WTC11 (cell line): ENCODE data around the gene LPP. TPM values are rescaled to one million over a fixed set of nuclear protein-coding genes. Genes with fewer than 3 reads are reported as not detected.

Experiments used
- ATAC-seq: fragments of 200-7000 bp; cut with Tn5 transposase; 2 replicates; pipeline ENCODE4 v1.10.0; 2021; ENCODE audit warnings: mild to moderate bottlenecking, moderate library complexity
- CTCF ChIA-PET: fragments of 300-600 bp; sonication (Branson Sonifier 250); formaldehyde crosslinking; loops from one replicate; lab custom pipeline; 2021; ENCODE audit warnings: antibody characterized with exemption; lab: Charles Lee
- POLR2A ChIA-PET: fragments of 350-600 bp; sonication (Branson Sonifier 250); formaldehyde crosslinking; loops from one replicate; lab custom pipeline; 2021; ENCODE audit warnings: antibody characterized with exemption; lab: Charles Lee
- DNase-seq: peaks from one replicate; pipeline ENCODE4 v3.0.0; 2021; ENCODE audit warnings: low spot score
- H3K27ac Mint-ChIP-seq: 2 replicates; pipeline ENCODE4 v1.8.0; 2021; ENCODE audit warnings: mixed read lengths
- H3K27me3 Mint-ChIP-seq: 2 replicates; pipeline ENCODE4 v1.8.0; 2021; ENCODE audit warnings: low read depth, mild to moderate bottlenecking, moderate library complexity, mixed read lengths
- H3K36me3 Mint-ChIP-seq: 2 replicates; pipeline ENCODE4 v1.8.0; 2021; ENCODE audit warnings: mixed read lengths
- H3K4me1 Mint-ChIP-seq: 2 replicates; pipeline ENCODE4 v1.8.0; 2022; ENCODE audit warnings: mixed read lengths
- H3K4me3 Mint-ChIP-seq: 2 replicates; pipeline ENCODE4 v1.8.0; 2021; ENCODE audit warnings: mild to moderate bottlenecking, moderate library complexity, mixed read lengths
- H3K9me3 Mint-ChIP-seq: 2 replicates; pipeline ENCODE4 v1.8.0; 2021; ENCODE audit warnings: mixed read lengths
- CREB1 ChIP-seq: sonication (generic); formaldehyde crosslinking; IDR thresholded peaks from 2 replicates; pipeline ENCODE4 v1.8.0; 2023; ENCODE audit warnings: mild to moderate bottlenecking, missing genetic modification reagents
- CREM ChIP-seq: sonication (generic); formaldehyde crosslinking; IDR thresholded peaks from 2 replicates; pipeline ENCODE4 v1.8.1; 2022; ENCODE audit warnings: mild to moderate bottlenecking, missing genetic modification reagents, moderate library complexity
- ELF4 ChIP-seq: sonication (generic); formaldehyde crosslinking; IDR thresholded peaks from 2 replicates; pipeline ENCODE4 v1.8.1; 2022; ENCODE audit warnings: low read depth, mild to moderate bottlenecking, moderate library complexity, missing genetic modification reagents
- JAZF1 ChIP-seq: fragments of 250-450 bp; sonication (Bioruptor Pico); IDR thresholded peaks from 2 replicates; pipeline ENCODE4 v1.9.0; 2021; ENCODE audit warnings: moderate library complexity, mild to moderate bottlenecking, inconsistent platforms
- NR3C1 ChIP-seq: sonication (generic); formaldehyde crosslinking; conservative IDR thresholded peaks from 2 replicates; pipeline ENCODE4 v1.8.1; 2023; ENCODE audit warnings: low read depth, mild to moderate bottlenecking, missing genetic modification reagents
- SMAD4 ChIP-seq: sonication (generic); formaldehyde crosslinking; IDR thresholded peaks from 2 replicates; pipeline ENCODE4 v1.8.0; 2022; ENCODE audit warnings: mild to moderate bottlenecking, missing genetic modification reagents
- SP1 ChIP-seq: sonication (generic); formaldehyde crosslinking; conservative IDR thresholded peaks from 2 replicates; pipeline ENCODE4 v1.8.1; 2022; ENCODE audit warnings: missing genetic modification reagents
- TCF7 ChIP-seq: sonication (generic); formaldehyde crosslinking; IDR thresholded peaks from 2 replicates; pipeline ENCODE4 v1.8.0; 2022; ENCODE audit warnings: mild to moderate bottlenecking, low read depth, missing genetic modification reagents, moderate library complexity
- ZBTB21 ChIP-seq: sonication (generic); formaldehyde crosslinking; IDR thresholded peaks from 2 replicates; pipeline ENCODE4 v1.8.1; 2023; ENCODE audit warnings: mild to moderate bottlenecking, missing genetic modification reagents, borderline replicate concordance
- ZNF263 ChIP-seq: sonication (generic); formaldehyde crosslinking; IDR thresholded peaks from 2 replicates; pipeline ENCODE4 v1.8.1; 2022; ENCODE audit warnings: low read depth, mild to moderate bottlenecking, moderate library complexity, missing genetic modification reagents
- ZNF317 ChIP-seq: sonication (generic); formaldehyde crosslinking; IDR thresholded peaks from 2 replicates; pipeline ENCODE4 v1.8.1; 2023; ENCODE audit warnings: low read depth, mild to moderate bottlenecking, moderate library complexity, missing genetic modification reagents, borderline replicate concordance
- ZNF423 ChIP-seq: fragments of 250-450 bp; sonication (Bioruptor Pico); IDR thresholded peaks from 2 replicates; pipeline ENCODE4 v2.1.2; 2022; ENCODE audit warnings: mild to moderate bottlenecking, moderate library complexity
- total RNA-seq: library from RNA; stranded (reverse); gene quantifications from 3 replicates; pipeline ENCODE4 v1.2.3, GENCODE V29; 2021
- TF ChIP-seq, protein P1 (sequence below): sonication (generic); formaldehyde crosslinking; IDR thresholded peaks from 2 replicates; pipeline ENCODE4 v1.8.0; 2022; ENCODE audit warnings: mild to moderate bottlenecking, missing genetic modification reagents
- TF ChIP-seq, protein P2 (sequence below): fragments of 250-450 bp; sonication (Bioruptor Pico); IDR thresholded peaks from 2 replicates; pipeline ENCODE4 v1.9.0; 2021; ENCODE audit warnings: moderate library complexity, mild to moderate bottlenecking, inconsistent platforms, borderline replicate concordance
- TF ChIP-seq, protein P3 (sequence below): fragments of 250-450 bp; sonication (Bioruptor Pico); IDR thresholded peaks from 2 replicates; pipeline ENCODE4 v1.9.0; 2021; ENCODE audit warnings: mild to moderate bottlenecking, borderline replicate concordance
- TF ChIP-seq, protein P4 (sequence below): sonication (generic); formaldehyde crosslinking; conservative IDR thresholded peaks from 2 replicates; pipeline ENCODE4 v1.8.1; 2023; ENCODE audit warnings: mild to moderate bottlenecking, low read depth, missing genetic modification reagents, moderate library complexity
- TF ChIP-seq, protein P5 (sequence below): sonication (generic); formaldehyde crosslinking; IDR thresholded peaks from 2 replicates; pipeline ENCODE4 v1.8.1; 2022; ENCODE audit warnings: missing genetic modification reagents, borderline replicate concordance
- TF ChIP-seq, protein P6 (sequence below): sonication (generic); formaldehyde crosslinking; IDR thresholded peaks from 2 replicates; pipeline ENCODE4 v1.8.1; 2022; ENCODE audit warnings: low read depth, missing genetic modification reagents, borderline replicate concordance
- TF ChIP-seq, protein P7 (sequence below): sonication (generic); formaldehyde crosslinking; IDR thresholded peaks from 2 replicates; pipeline ENCODE4 v1.8.1; 2022; ENCODE audit warnings: mild to moderate bottlenecking, moderate library complexity, missing genetic modification reagents
- TF ChIP-seq, protein P8 (sequence below): sonication (generic); formaldehyde crosslinking; IDR thresholded peaks from 2 replicates; pipeline ENCODE4 v1.8.0; 2023; ENCODE audit warnings: missing genetic modification reagents

LPP gene
- total RNA-seq, 1 experiment from 2014 or later = 49.6 TPM

DNA sequence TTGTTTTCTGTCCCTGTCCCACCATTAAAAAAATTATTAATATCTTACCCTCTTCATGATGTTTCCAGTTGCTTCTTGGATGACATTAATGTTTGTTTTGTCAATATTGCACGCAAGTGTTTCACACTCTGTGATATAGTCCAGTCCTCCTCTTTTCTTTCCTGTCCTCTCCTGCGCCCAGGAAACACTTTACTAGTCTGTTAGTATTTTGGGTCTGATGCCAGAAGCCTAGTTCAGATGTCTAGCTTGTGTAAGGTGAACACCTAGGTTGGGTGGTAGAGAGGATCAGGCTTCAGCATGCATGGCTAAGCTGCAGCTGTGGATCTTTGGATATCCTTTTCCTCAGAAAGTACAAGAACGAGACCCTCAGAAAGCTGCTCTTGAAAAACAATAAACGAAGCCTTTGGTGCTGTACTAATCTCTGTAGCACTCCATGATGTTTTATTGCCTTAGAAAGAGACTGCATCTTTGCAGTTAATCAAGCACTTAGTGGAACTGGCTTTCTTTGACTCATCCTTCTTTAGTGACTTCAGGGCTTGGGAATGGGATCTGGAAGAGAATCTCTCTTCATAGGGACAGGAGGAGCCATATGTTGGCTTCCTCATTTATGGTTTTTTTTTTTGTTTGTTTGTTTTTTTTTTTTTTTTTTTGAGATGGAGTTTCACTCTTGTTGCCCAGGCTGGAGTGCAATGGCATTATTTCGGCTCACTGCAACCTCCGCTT is 253.4 kb downstream of the LPP start:
- H3K4me1 Mint-ChIP-seq = peaks cover 2% of the 10 kb centered on the region; the same call in 1 of the 2 replicates
- H3K4me3 Mint-ChIP-seq = no peak overlapping the region
- H3K9me3 Mint-ChIP-seq = no peaks in the 10 kb centered on the region
- DNase-seq = no peak
- no peak for TF ChIP-seq CREM
- TF ChIP-seq, protein P1, sequence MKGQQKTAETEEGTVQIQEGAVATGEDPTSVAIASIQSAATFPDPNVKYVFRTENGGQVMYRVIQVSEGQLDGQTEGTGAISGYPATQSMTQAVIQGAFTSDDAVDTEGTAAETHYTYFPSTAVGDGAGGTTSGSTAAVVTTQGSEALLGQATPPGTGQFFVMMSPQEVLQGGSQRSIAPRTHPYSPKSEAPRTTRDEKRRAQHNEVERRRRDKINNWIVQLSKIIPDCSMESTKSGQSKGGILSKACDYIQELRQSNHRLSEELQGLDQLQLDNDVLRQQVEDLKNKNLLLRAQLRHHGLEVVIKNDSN (CRISPR knock-in tag) = no peak
- TF ChIP-seq, protein P2, sequence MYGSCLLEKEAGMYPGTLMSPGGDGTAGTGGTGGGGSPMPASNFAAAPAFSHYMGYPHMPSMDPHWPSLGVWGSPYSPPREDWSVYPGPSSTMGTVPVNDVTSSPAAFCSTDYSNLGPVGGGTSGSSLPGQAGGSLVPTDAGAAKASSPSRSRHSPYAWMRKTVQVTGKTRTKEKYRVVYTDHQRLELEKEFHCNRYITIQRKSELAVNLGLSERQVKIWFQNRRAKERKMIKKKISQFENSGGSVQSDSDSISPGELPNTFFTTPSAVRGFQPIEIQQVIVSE = no peak
- TF ChIP-seq ZBTB21 (CRISPR knock-in tag) = no peak
- no peak for TF ChIP-seq TCF7 (CRISPR knock-in tag)
- TF ChIP-seq, protein P3, sequence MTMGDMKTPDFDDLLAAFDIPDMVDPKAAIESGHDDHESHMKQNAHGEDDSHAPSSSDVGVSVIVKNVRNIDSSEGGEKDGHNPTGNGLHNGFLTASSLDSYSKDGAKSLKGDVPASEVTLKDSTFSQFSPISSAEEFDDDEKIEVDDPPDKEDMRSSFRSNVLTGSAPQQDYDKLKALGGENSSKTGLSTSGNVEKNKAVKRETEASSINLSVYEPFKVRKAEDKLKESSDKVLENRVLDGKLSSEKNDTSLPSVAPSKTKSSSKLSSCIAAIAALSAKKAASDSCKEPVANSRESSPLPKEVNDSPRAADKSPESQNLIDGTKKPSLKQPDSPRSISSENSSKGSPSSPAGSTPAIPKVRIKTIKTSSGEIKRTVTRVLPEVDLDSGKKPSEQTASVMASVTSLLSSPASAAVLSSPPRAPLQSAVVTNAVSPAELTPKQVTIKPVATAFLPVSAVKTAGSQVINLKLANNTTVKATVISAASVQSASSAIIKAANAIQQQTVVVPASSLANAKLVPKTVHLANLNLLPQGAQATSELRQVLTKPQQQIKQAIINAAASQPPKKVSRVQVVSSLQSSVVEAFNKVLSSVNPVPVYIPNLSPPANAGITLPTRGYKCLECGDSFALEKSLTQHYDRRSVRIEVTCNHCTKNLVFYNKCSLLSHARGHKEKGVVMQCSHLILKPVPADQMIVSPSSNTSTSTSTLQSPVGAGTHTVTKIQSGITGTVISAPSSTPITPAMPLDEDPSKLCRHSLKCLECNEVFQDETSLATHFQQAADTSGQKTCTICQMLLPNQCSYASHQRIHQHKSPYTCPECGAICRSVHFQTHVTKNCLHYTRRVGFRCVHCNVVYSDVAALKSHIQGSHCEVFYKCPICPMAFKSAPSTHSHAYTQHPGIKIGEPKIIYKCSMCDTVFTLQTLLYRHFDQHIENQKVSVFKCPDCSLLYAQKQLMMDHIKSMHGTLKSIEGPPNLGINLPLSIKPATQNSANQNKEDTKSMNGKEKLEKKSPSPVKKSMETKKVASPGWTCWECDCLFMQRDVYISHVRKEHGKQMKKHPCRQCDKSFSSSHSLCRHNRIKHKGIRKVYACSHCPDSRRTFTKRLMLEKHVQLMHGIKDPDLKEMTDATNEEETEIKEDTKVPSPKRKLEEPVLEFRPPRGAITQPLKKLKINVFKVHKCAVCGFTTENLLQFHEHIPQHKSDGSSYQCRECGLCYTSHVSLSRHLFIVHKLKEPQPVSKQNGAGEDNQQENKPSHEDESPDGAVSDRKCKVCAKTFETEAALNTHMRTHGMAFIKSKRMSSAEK (CRISPR knock-in tag) = no peak
- TF ChIP-seq, protein P4, sequence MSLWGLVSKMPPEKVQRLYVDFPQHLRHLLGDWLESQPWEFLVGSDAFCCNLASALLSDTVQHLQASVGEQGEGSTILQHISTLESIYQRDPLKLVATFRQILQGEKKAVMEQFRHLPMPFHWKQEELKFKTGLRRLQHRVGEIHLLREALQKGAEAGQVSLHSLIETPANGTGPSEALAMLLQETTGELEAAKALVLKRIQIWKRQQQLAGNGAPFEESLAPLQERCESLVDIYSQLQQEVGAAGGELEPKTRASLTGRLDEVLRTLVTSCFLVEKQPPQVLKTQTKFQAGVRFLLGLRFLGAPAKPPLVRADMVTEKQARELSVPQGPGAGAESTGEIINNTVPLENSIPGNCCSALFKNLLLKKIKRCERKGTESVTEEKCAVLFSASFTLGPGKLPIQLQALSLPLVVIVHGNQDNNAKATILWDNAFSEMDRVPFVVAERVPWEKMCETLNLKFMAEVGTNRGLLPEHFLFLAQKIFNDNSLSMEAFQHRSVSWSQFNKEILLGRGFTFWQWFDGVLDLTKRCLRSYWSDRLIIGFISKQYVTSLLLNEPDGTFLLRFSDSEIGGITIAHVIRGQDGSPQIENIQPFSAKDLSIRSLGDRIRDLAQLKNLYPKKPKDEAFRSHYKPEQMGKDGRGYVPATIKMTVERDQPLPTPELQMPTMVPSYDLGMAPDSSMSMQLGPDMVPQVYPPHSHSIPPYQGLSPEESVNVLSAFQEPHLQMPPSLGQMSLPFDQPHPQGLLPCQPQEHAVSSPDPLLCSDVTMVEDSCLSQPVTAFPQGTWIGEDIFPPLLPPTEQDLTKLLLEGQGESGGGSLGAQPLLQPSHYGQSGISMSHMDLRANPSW = no peak
- TF ChIP-seq, protein P5, sequence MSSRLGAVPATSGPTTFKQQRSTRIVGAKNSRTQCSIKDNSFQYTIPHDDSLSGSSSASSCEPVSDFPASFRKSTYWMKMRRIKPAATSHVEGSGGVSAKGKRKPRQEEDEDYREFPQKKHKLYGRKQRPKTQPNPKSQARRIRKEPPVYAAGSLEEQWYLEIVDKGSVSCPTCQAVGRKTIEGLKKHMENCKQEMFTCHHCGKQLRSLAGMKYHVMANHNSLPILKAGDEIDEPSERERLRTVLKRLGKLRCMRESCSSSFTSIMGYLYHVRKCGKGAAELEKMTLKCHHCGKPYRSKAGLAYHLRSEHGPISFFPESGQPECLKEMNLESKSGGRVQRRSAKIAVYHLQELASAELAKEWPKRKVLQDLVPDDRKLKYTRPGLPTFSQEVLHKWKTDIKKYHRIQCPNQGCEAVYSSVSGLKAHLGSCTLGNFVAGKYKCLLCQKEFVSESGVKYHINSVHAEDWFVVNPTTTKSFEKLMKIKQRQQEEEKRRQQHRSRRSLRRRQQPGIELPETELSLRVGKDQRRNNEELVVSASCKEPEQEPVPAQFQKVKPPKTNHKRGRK (CRISPR knock-in tag) = no peak
- TF ChIP-seq ZNF263 = no peak
- TF ChIP-seq SMAD4 (CRISPR knock-in tag) = no peak
- TF ChIP-seq ZNF423 (CRISPR knock-in tag) = no peak
- TF ChIP-seq, protein P6, sequence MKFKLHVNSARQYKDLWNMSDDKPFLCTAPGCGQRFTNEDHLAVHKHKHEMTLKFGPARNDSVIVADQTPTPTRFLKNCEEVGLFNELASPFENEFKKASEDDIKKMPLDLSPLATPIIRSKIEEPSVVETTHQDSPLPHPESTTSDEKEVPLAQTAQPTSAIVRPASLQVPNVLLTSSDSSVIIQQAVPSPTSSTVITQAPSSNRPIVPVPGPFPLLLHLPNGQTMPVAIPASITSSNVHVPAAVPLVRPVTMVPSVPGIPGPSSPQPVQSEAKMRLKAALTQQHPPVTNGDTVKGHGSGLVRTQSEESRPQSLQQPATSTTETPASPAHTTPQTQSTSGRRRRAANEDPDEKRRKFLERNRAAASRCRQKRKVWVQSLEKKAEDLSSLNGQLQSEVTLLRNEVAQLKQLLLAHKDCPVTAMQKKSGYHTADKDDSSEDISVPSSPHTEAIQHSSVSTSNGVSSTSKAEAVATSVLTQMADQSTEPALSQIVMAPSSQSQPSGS (CRISPR knock-in tag) = no peak
- TF ChIP-seq ZNF317 (CRISPR knock-in tag) = no peak
- TF ChIP-seq NR3C1 (CRISPR knock-in tag) = no peak
- TF ChIP-seq, protein P7, sequence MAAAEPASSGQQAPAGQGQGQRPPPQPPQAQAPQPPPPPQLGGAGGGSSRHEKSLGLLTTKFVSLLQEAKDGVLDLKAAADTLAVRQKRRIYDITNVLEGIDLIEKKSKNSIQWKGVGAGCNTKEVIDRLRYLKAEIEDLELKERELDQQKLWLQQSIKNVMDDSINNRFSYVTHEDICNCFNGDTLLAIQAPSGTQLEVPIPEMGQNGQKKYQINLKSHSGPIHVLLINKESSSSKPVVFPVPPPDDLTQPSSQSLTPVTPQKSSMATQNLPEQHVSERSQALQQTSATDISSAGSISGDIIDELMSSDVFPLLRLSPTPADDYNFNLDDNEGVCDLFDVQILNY (CRISPR knock-in tag) = no peak
- TF ChIP-seq SP1 = no peak
- TF ChIP-seq ELF4 (CRISPR knock-in tag) = no peak
- no peak for TF ChIP-seq JAZF1 (CRISPR knock-in tag)
- no peak for TF ChIP-seq CREB1 (CRISPR knock-in tag)
- TF ChIP-seq, protein P8, sequence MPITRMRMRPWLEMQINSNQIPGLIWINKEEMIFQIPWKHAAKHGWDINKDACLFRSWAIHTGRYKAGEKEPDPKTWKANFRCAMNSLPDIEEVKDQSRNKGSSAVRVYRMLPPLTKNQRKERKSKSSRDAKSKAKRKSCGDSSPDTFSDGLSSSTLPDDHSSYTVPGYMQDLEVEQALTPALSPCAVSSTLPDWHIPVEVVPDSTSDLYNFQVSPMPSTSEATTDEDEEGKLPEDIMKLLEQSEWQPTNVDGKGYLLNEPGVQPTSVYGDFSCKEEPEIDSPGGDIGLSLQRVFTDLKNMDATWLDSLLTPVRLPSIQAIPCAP (CRISPR knock-in tag) = no peak
- no peaks in the 10 kb centered on the region for H3K36me3 Mint-ChIP-seq
- H3K27ac Mint-ChIP-seq = no peak overlapping the region; the same call in 1 of the 2 replicates
- no peaks in the 10 kb centered on the region for H3K27me3 Mint-ChIP-seq
- no peak for ATAC-seq
- ChIA-PET CTCF (interaction anchor here (1.4 kb wide), 1 partner anchor 342 kb away, joined by 3 read pairs; no protein-coding TSS in a partner anchor), POLR2A (no interaction called here)
